H9 (cell line): ENCODE results near the gene CLEC3A. TPM values are rescaled to one million over a fixed set of nuclear protein-coding genes. Genes with fewer than 3 reads are reported as not detected.

Source experiments
- DNase-seq: peaks from one replicate; pipeline ENCODE4 v3.0.0-alpha.2; 2017
- H2AFZ ChIP-seq: one replicate; pipeline ENCODE4 v1.6.1; 2013; ENCODE audit warnings: mild to moderate bottlenecking, low read length, control low read depth, moderate library complexity
- H2AK5ac ChIP-seq: 2 replicates; pipeline ENCODE4 v1.6.1; 2013; ENCODE audit warnings: low read length, control low read depth, mixed read lengths; ENCODE audit not compliant: insufficient read length
- H2BK120ac ChIP-seq: one replicate; pipeline ENCODE4 v1.6.1; 2013; ENCODE audit warnings: low read depth, mild to moderate bottlenecking, low read length, control low read depth, inconsistent platforms; ENCODE audit not compliant: poor library complexity, severe bottlenecking
- H2BK12ac ChIP-seq: 2 replicates; pipeline ENCODE4 v1.6.1; 2013; ENCODE audit warnings: low read length, control low read depth, mixed read lengths, low read depth; ENCODE audit not compliant: insufficient read length
- H2BK15ac ChIP-seq: 2 replicates; pipeline ENCODE4 v1.6.1; 2013; ENCODE audit warnings: low read depth, low read length, control low read depth
- H2BK20ac ChIP-seq: one replicate; pipeline ENCODE4 v1.6.1; 2013; ENCODE audit warnings: low read depth, mild to moderate bottlenecking, low read length, control low read depth, inconsistent platforms; ENCODE audit not compliant: poor library complexity, severe bottlenecking
- H2BK5ac ChIP-seq: 2 replicates; pipeline ENCODE4 v1.6.1; 2013; ENCODE audit warnings: low read length, control low read depth, mixed read lengths; ENCODE audit not compliant: insufficient read length
- H3K14ac ChIP-seq: 2 replicates; pipeline ENCODE4 v1.6.1; 2013; ENCODE audit warnings: low read length, control low read depth; ENCODE audit not compliant: insufficient read depth
- H3K18ac ChIP-seq: 2 replicates; pipeline ENCODE4 v1.6.1; 2013; ENCODE audit warnings: low read depth, mild to moderate bottlenecking, mixed read lengths, low read length, control low read depth; ENCODE audit not compliant: insufficient read length
- H3K23ac ChIP-seq: 2 replicates; pipeline ENCODE4 v1.6.1; 2013; ENCODE audit warnings: low read length, control low read depth, mixed read lengths, low read depth; ENCODE audit not compliant: insufficient read length
- H3K23me2 ChIP-seq: 2 replicates; pipeline ENCODE4 v1.6.1; 2013; ENCODE audit warnings: low read depth, mild to moderate bottlenecking, mixed read lengths, low read length, control low read depth; ENCODE audit not compliant: insufficient read length, poor library complexity, severe bottlenecking
- H3K27ac ChIP-seq: 2 replicates; pipeline ENCODE4 v1.5.1; 2013; ENCODE audit warnings: low read length, control low read depth, mixed read lengths, low read depth; ENCODE audit not compliant: insufficient read length
- H3K27me3 ChIP-seq: 2 replicates; pipeline ENCODE4 v1.6.1; 2013; ENCODE audit warnings: low read length, control low read depth, inconsistent platforms; ENCODE audit not compliant: insufficient read depth
- H3K4ac ChIP-seq: 2 replicates; pipeline ENCODE4 v1.6.1; 2013; ENCODE audit warnings: low read depth, mild to moderate bottlenecking, control low read depth, inconsistent platforms, low read length, moderate library complexity
- H3K4me1 ChIP-seq: 2 replicates; pipeline ENCODE4 v1.6.1; 2013; ENCODE audit warnings: low read length, control low read depth, inconsistent platforms; ENCODE audit not compliant: insufficient read depth
- H3K4me2 ChIP-seq: 2 replicates; pipeline ENCODE4 v1.6.1; 2013; ENCODE audit warnings: low read length, control low read depth, mixed read lengths; ENCODE audit not compliant: insufficient read length, insufficient read depth
- H3K56ac ChIP-seq: 2 replicates; pipeline ENCODE4 v1.6.1; 2013; ENCODE audit warnings: low read depth, mild to moderate bottlenecking, mixed read lengths, low read length, control low read depth; ENCODE audit not compliant: insufficient read length
- H3K79me1 ChIP-seq: 2 replicates; pipeline ENCODE4 v1.6.1; 2013; ENCODE audit warnings: low read depth, mild to moderate bottlenecking, moderate library complexity, low read length, control low read depth, inconsistent platforms; ENCODE audit not compliant: insufficient read depth, poor library complexity, severe bottlenecking
- H3K79me2 ChIP-seq: 2 replicates; pipeline ENCODE4 v1.6.1; 2013; ENCODE audit warnings: low read length, control low read depth, inconsistent platforms; ENCODE audit not compliant: insufficient read depth
- H3K9ac ChIP-seq: 2 replicates; pipeline ENCODE4 v1.6.1; 2013; ENCODE audit warnings: low read length, control low read depth, mixed read lengths; ENCODE audit not compliant: insufficient read length; ENCODE audit errors: extremely low read depth
- H3K9me3 ChIP-seq: one replicate; pipeline ENCODE4 v1.6.1; 2013; ENCODE audit warnings: low read depth, low read length, inconsistent platforms; ENCODE audit not compliant: control insufficient read depth
- H3T11ph ChIP-seq: one replicate; pipeline ENCODE4 v1.6.1; 2013; ENCODE audit warnings: mild to moderate bottlenecking, low read length, control low read depth, inconsistent platforms
- H4K20me1 ChIP-seq: one replicate; pipeline ENCODE4 v1.6.1; 2013; ENCODE audit not compliant: control insufficient read depth, insufficient read length, insufficient read depth
- H4K5ac ChIP-seq: 2 replicates; pipeline ENCODE4 v1.6.1; 2013; ENCODE audit warnings: low read depth, mild to moderate bottlenecking, mixed read lengths, low read length, control low read depth; ENCODE audit not compliant: insufficient read length
- H4K8ac ChIP-seq: replicated peaks from 2 replicates; pipeline ENCODE4 v1.6.1; 2013; ENCODE audit warnings: low read length, control low read depth, mixed read lengths, low read depth; ENCODE audit not compliant: insufficient read length
- H4K91ac ChIP-seq: 2 replicates; pipeline ENCODE4 v1.6.1; 2013; ENCODE audit warnings: low read depth, mild to moderate bottlenecking, moderate library complexity, mixed read lengths, low read length, control low read depth; ENCODE audit not compliant: insufficient read length
- H3K27ac Mint-ChIP-seq, 3 experiments: 2 replicates in 2 of 3; 3 replicates in 1 of 3; pipeline ENCODE4 v1.8.0; 2020 to 2021; ENCODE audit warnings: mixed read lengths in 3 of 3, mild to moderate bottlenecking in 1 of 3, moderate library complexity in 1 of 3
- H3K27me3 Mint-ChIP-seq: 2 replicates; pipeline ENCODE4 v1.8.0; 2021; ENCODE audit warnings: low read depth, mild to moderate bottlenecking, moderate library complexity, mixed read lengths
- H3K36me3 Mint-ChIP-seq, 3 experiments: 2 replicates in 2 of 3; 3 replicates in 1 of 3; pipeline ENCODE4 v1.8.0; 2020 to 2021; ENCODE audit warnings: low read depth in 3 of 3, mixed read lengths in 3 of 3; ENCODE audit not compliant: insufficient read depth in 1 of 3
- H3K4me1 Mint-ChIP-seq, 2 experiments: 2 replicates each; pipeline ENCODE4 v1.8.0; 2020; ENCODE audit warnings: mixed read lengths in 2 of 2
- H3K4me3 Mint-ChIP-seq, 2 experiments: 2 replicates in 1 of 2; 3 replicates in 1 of 2; pipeline ENCODE4 v1.8.0; 2020 to 2021; ENCODE audit warnings: mild to moderate bottlenecking in 2 of 2, mixed read lengths in 2 of 2, moderate library complexity in 1 of 2
- H3K9me3 Mint-ChIP-seq, 2 experiments: 2 replicates in 1 of 2; 3 replicates in 1 of 2; pipeline ENCODE4 v1.8.0; 2020; ENCODE audit warnings: mild to moderate bottlenecking in 2 of 2, mixed read lengths in 2 of 2, moderate library complexity in 1 of 2
- WGBS: extraction: QIAGEN DNeasy Blood & Tissue Kit; methylation state at CpG from one replicate; pipeline ENCODE4 v1.1.7; 2013; ENCODE audit warnings: missing lambda C conversion rate, low lambda C conversion rate, mixed read lengths; ENCODE audit not compliant: insufficient read length; ENCODE audit errors: extremely low coverage; 5-methylcytosine and 5-hydroxymethylcytosine counted together
- total RNA-seq: library from RNA; stranded (reverse); gene quantifications from 2 replicates; pipeline ENCODE4 v1.2.1, GENCODE V29; 2021
- TF ChIP-seq, protein P1 (sequence below): fragments of 200-600 bp; sonication (generic); conservative IDR thresholded peaks from 3 replicates; pipeline ENCODE4 v1.8.0; 2021; ENCODE audit warnings: antibody characterized with exemption, mild to moderate bottlenecking

Gene CLEC3A
- total RNA-seq, 1 experiment from 2014 or later = not detected

DNA sequence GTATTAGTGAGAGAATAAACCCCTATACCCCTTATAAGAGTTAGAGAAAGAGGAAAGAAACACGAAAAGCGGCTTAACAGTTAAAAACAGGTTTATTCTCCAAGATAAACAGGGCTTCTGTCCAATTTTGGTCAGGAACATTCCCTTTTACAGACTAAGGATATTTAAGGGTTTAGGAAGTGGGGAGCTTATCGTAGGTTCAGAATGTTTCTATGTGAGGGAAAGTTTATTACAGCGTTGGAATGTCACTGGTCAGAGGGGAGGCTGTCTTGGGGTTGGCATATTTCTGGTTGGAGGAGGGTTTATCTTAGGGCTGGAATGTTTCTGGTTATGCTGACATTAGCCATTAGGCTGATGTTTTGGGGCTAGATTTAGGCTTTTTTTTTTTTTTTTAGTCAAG, 43.0 kb downstream of the CLEC3A start:
- no peak overlapping the region for H2BK12ac ChIP-seq
- DNase-seq = no peak
- H4K8ac ChIP-seq = no peak overlapping the region
- no CpG with 5 or more reads among the region's 4 CpGs for WGBS
- H3T11ph ChIP-seq = no peak overlapping the region
- no peak overlapping the region for H2AK5ac ChIP-seq
- H2BK15ac ChIP-seq = no peak overlapping the region
- H3K79me1 ChIP-seq = no peaks in the 10 kb centered on the region
- H3K4me1 Mint-ChIP-seq = peaks cover 2 to 6% of the 10 kb centered on the region in 2 experiments
- H3K9ac ChIP-seq = no peak overlapping the region
- H3K9me3 ChIP-seq = no peaks in the 10 kb centered on the region
- no peak overlapping the region for H3K23ac ChIP-seq
- no peaks in the 10 kb centered on the region for H3K79me2 ChIP-seq
- no peak overlapping the region for H3K14ac ChIP-seq
- no peak overlapping the region for H4K5ac ChIP-seq
- H3K36me3 Mint-ChIP-seq = peaks cover 0 to 3% (median 0%) of the 10 kb centered on the region in 3 experiments; a peak in 1 of 7 replicates
- no peak overlapping the region for H2BK5ac ChIP-seq
- H3K9me3 Mint-ChIP-seq = peaks cover 3 to 12% of the 10 kb centered on the region in 2 experiments; a peak in 4 of 5 replicates
- TF ChIP-seq, protein P1, sequence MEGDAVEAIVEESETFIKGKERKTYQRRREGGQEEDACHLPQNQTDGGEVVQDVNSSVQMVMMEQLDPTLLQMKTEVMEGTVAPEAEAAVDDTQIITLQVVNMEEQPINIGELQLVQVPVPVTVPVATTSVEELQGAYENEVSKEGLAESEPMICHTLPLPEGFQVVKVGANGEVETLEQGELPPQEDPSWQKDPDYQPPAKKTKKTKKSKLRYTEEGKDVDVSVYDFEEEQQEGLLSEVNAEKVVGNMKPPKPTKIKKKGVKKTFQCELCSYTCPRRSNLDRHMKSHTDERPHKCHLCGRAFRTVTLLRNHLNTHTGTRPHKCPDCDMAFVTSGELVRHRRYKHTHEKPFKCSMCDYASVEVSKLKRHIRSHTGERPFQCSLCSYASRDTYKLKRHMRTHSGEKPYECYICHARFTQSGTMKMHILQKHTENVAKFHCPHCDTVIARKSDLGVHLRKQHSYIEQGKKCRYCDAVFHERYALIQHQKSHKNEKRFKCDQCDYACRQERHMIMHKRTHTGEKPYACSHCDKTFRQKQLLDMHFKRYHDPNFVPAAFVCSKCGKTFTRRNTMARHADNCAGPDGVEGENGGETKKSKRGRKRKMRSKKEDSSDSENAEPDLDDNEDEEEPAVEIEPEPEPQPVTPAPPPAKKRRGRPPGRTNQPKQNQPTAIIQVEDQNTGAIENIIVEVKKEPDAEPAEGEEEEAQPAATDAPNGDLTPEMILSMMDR = no peak
- H3K4ac ChIP-seq = no peak overlapping the region
- no peak overlapping the region for H3K27ac Mint-ChIP-seq
- H3K18ac ChIP-seq = no peak overlapping the region
- no peak overlapping the region for H3K56ac ChIP-seq
- no peaks in the 10 kb centered on the region for H3K23me2 ChIP-seq
- H3K27me3 ChIP-seq = peaks cover 21% of the 10 kb centered on the region
- H3K4me2 ChIP-seq = no peak overlapping the region
- no peaks in the 10 kb centered on the region for H4K20me1 ChIP-seq
- H3K27me3 Mint-ChIP-seq = peaks cover 100% of the 10 kb centered on the region
- H3K4me1 ChIP-seq = no peaks in the 10 kb centered on the region
- H3K4me3 Mint-ChIP-seq = no peak overlapping the region
- H2AFZ ChIP-seq = no peak overlapping the region
- H2BK20ac ChIP-seq = no peak overlapping the region
- no peak overlapping the region for H3K27ac ChIP-seq
- H4K91ac ChIP-seq = no peak overlapping the region
- no peak overlapping the region for H2BK120ac ChIP-seq
